ENCODE measurements around the gene NT5C2. TPM values are rescaled to one million over a fixed set of nuclear protein-coding genes. Genes with fewer than 3 reads are reported as not detected.

Gene NT5C2
- total RNA-seq, 4 donors from 2014 or later = 33.5 to 53.2 (median 35.3) TPM

DNA sequence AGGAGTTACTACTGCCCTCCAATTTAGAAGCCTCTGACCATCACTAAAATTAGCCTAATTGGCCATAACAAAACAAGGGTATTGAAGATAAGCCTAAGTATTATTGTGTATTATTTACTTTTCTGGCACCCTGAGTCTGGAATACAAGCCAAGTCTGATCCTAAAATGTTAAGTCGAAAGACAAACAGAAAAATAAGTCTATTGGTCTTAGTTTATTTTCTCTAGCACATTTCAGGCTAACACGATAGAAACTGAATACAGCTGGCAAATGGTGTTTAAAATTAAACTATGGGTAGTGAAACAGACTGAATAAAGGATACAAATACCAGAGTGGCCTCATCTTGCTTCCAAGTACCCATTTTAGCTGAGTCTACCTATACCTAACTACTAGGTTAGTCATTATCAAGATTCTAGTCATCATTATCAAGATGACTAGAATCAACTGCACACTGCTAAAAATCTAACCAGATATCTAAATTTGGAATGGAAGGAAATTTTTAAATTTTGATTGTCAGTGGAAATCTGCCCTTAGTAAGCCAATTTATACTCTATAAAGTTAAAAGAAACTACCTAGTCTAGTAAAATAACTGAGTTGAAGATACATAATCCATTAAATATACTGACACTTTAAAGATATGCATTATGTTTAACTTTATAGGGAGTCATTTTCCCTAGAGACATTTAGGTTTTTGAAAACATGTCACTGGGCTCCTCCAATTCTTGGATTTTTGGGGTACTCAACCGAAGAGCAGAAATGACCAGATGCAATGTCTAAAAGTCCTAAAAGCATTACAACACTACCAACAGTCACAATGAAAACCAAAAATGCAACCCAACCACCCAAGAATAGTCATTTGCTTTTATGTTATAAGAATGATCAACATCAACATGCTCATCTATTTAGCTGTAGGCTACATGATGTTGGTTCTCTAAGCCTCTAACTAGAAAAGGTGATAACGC lies 80.9 kb downstream of the NT5C2 start:
- TF ChIP-seq, protein P1, sequence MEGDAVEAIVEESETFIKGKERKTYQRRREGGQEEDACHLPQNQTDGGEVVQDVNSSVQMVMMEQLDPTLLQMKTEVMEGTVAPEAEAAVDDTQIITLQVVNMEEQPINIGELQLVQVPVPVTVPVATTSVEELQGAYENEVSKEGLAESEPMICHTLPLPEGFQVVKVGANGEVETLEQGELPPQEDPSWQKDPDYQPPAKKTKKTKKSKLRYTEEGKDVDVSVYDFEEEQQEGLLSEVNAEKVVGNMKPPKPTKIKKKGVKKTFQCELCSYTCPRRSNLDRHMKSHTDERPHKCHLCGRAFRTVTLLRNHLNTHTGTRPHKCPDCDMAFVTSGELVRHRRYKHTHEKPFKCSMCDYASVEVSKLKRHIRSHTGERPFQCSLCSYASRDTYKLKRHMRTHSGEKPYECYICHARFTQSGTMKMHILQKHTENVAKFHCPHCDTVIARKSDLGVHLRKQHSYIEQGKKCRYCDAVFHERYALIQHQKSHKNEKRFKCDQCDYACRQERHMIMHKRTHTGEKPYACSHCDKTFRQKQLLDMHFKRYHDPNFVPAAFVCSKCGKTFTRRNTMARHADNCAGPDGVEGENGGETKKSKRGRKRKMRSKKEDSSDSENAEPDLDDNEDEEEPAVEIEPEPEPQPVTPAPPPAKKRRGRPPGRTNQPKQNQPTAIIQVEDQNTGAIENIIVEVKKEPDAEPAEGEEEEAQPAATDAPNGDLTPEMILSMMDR (IDR thresholded peaks at IDR 0.05 in 4 of 5, conservative IDR thresholded peaks at IDR 0.05 in 1 of 5) = no peak
- no peak for ATAC-seq
- Histone ChIP-seq H3K36me3 (no peaks in the 10 kb centered on the region), H3K27ac (peak overlapping the region; percentile 79 to 92 (median 84)), H3K27me3 (no peaks in the 10 kb centered on the region), H3K4me3 (peak overlapping the region in 1 of 4 donors; percentile 48), H3K4me1 (peaks cover 85 to 87% of the 10 kb centered on the region in 2 donors), H3K9me3 (no peaks in the 10 kb centered on the region)
- DNase-seq = no peak
- intact Hi-C loops (cut with DNase I; ENCODE audit: low total_unique reads) (loop anchor here (5.0 kb wide), 2 partner anchors 35 to 130 kb away; no protein-coding TSS in a partner anchor), in situ Hi-C loops (cut with MboI; ENCODE audit: low sequenced_read_pairs in 4 of 4) (loop anchor here in 1 of 4 donors (25.0 kb wide), 1 partner anchor 125 kb away; the partner anchor contains the start of gene RPEL1)

DNA sequence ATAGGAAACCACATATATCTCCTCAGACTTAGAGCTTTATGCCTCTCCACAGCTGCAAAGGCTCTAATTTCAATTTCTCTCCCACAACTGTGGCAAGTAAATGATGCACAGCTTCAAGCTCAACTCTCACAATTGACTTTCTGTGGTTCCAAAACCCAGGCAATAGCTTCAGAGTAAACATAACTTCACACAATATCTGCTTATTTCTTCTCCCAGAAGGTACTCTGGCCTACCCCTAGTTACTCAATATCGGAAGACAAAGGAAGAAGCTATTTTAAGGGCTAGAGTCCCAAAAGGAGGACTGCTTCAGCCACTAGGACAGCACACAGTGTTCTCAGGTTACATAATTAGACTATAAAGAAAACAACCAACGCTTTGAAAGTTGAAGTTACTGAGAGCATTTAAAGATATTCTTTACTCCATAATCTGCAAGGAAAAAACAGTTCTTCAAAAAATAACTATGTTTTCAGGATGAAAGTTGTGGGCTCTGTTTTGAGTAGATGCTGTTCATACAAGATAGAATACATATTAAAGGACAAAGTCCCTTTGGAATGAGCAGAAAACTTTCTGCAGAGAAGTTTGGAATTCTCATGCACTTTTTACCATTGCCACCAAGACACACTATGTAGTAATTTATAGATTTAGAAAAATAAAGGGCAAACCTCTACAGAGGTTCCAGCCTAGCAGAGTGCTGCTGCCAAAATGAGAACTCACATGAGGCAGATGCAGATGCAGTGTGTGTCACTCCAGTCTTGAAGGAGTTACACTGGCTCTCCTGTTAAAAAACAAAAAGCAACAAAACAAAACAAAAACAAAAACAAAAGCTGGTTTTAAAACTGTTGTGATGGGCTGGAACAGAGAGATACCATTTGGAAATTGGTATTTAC lies 81.8 kb downstream of the NT5C2 start:
- intact Hi-C loops (cut with DNase I; ENCODE audit: low total_unique reads) = loop anchor here (5.0 kb wide), 2 partner anchors 36 to 131 kb away; no protein-coding TSS in a partner anchor
- Histone ChIP-seq H3K4me1 (peaks cover 86 to 87% of the 10 kb centered on the region in 2 donors), H3K4me3 (peak overlapping the region in 3 of 4 donors; percentile 8 to 48 (median 8))

DNA sequence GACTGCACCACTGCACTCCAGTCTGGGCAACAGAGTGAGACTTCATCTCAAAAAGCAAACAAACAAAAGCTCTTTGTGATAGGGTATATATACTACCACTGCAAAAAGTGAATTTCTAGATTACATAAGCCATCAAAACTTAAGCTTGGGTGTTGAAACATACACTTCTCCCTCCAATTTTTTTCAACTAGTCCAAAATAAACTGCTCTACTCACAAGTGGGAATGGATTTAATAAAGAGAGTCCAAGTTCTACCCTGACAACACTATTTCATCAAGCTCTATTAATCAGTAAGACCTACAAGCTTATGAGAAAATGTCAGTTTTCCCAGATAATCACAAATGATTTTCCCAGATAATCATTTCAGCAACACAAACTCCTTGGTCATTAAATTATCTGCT lies 82.7 kb downstream of the NT5C2 start:
- H3K9me3 ChIP-seq = no peaks in the 10 kb centered on the region
- H3K4me1 ChIP-seq = peaks cover 86 to 93% of the 10 kb centered on the region in 2 donors
- intact Hi-C loops (cut with DNase I; ENCODE audit: low total_unique reads) = loop anchor here (5.0 kb wide), 2 partner anchors 37 to 132 kb away; no protein-coding TSS in a partner anchor

More for the DNA sequence above, 81.8 kb downstream of the NT5C2 start:
- ATAC-seq (peak; percentile 94 to 95), DNase-seq (no peak)
- no peaks in the 10 kb centered on the region for H3K27me3 ChIP-seq
- in situ Hi-C loops (cut with MboI; ENCODE audit: low sequenced_read_pairs in 4 of 4) = loop anchor here in 1 of 4 donors (25.0 kb wide), 1 partner anchor 126 kb away; the partner anchor contains the start of gene RPEL1
- peak overlapping the region; percentile 79 to 92 (median 84) for H3K27ac ChIP-seq
- no peaks in the 10 kb centered on the region for H3K36me3 ChIP-seq
- H3K9me3 ChIP-seq = no peaks in the 10 kb centered on the region
- TF ChIP-seq, protein P1 (IDR thresholded peaks at IDR 0.05 in 4 of 5, conservative IDR thresholded peaks at IDR 0.05 in 1 of 5) = peak in 2 of 5 experiments; percentile 13 to 23
- TF ChIP-seq POLR2A (IDR thresholded peaks at IDR 0.05) = peak in 1 of 2 donors; percentile 5

More for the DNA sequence above, 82.7 kb downstream of the NT5C2 start:
- Histone ChIP-seq H3K4me3 (peak overlapping the region in 2 of 4 donors; percentile 8 to 48), H3K36me3 (peaks cover 0 to 3% of the 10 kb centered on the region in 2 donors), H3K27me3 (no peaks in the 10 kb centered on the region), H3K27ac (peak overlapping the region; percentile 79 to 92 (median 84))
- ATAC-seq (no peak), DNase-seq (no peak)
- no peak for TF ChIP-seq POLR2A (IDR thresholded peaks at IDR 0.05)
- TF ChIP-seq, protein P1 (IDR thresholded peaks at IDR 0.05 in 4 of 5, conservative IDR thresholded peaks at IDR 0.05 in 1 of 5) = no peak
- in situ Hi-C loops (cut with MboI; ENCODE audit: low sequenced_read_pairs in 4 of 4) = loop anchor here in 1 of 4 donors (25.0 kb wide), 1 partner anchor 127 kb away; the partner anchor contains the start of gene RPEL1
